Stimulated activated CD4-positive, alpha-beta T cell treated with anti-CD3 and anti-CD28 coated beads, Interleukin-12 subunit alpha, Interleukin-12 subunit beta, amount 100 ng/mL, for 4 hours (primary cell): Measurements from ENCODE around the gene IRF3.

ENCODE experiments used
- DNase-seq: peaks from one replicate; pipeline ENCODE4 v3.0.0-alpha.2; 2020

Gene IRF3

DNA sequence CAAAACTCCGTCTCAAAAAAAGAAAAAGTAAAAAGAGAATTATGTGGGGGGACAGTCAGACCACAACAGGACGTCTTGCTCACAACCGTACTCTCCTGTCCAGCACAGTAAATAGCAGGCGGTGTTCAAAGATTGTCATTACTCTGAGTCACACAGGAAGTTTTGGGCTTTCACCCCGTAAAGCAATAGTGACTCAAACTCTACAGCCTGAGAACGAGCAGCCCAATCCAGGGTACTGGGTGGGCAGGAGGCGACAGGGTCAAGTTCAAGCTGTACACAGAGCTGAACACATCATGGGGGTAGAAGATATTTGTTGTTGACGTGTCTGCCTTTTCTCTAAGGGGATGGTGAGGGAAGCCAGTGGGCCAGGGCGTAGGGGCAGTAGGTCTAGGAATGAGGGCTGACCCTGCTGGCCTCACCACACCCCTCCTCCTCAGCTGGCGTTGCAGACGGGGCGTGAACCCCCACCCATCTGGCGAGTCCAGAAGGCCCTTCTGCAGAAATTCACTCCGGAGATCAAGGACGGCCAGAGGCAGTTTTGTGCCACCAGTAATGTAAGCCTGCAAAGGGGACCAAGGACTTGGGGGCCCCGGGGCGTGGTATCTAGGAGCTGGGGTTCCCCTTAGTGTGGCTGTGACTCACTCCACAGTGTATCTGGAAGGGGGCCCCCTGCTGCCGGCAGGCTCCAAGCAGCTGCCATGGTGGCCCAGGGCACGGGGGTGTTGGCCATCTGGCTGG, 51.4 kb downstream of the IRF3 start:
- no peak for DNase-seq

GRCh38 chr19:49613374-49613773, 52.3 kb downstream of the IRF3 start:
- DNase-seq = no peak
